ENCODE results near the gene RBM10. TPM values are rescaled to one million over a fixed set of nuclear protein-coding genes. Genes with fewer than 3 reads are reported as not detected.

The RBM10 gene
- total RNA-seq, 4 donors from 2014 or later: 24.3 to 27.0 (median 25.4) TPM

DNA sequence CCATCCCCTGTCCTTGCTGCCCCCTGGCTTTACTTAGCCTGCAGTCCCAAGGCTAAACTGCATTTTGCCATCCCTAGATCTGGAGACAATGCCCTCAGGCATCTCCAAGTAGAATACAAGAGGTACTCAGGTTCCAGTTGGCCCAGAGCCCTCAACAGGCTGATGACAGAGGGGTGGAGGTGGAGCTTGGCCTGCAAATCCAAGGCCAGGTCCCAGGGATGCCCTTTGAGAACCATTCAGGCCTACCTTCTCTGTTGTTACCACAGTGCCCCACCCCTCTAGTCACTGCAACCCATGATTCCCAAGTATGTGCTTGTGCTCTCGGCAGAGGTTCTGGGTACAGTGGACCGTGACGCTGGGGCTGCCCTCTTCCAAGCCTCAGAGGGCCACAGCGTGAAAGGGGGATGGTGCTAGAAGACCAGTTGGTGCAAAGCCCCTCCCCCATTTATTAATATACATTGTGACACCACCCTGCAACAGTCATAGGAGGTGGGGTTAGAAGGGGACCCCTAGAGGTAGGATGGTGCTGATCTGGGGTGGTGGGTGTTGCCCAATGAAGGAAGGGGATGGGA lies 42.2 kb downstream of the RBM10 start:
- no peak for DNase-seq (ENCODE audit: low spot score)

DNA sequence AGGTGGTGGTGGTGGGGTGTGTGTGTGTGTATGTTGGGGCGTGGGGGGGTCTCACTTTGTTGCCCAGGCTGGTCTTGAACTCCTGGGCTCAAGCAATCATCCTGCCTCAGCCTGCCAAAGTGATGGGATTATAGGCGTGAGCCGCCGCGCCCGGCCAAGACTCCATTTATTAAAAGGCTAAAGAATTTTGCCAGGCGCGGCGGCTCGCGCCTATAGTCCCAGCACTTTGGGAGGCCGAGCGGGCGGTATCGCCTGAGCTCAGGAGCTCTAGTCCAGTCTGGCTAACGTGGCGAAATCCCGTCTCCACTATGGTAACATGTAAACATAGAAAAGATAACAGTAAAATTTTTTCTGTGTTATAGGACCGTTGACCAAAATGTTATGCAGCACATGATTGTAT lies 44.9 kb downstream of the RBM10 start:
- DNase-seq (ENCODE audit: low spot score) (no peak), ATAC-seq (ENCODE audit: low FRiP score) (no peak)
- TF ChIP-seq, protein P1, sequence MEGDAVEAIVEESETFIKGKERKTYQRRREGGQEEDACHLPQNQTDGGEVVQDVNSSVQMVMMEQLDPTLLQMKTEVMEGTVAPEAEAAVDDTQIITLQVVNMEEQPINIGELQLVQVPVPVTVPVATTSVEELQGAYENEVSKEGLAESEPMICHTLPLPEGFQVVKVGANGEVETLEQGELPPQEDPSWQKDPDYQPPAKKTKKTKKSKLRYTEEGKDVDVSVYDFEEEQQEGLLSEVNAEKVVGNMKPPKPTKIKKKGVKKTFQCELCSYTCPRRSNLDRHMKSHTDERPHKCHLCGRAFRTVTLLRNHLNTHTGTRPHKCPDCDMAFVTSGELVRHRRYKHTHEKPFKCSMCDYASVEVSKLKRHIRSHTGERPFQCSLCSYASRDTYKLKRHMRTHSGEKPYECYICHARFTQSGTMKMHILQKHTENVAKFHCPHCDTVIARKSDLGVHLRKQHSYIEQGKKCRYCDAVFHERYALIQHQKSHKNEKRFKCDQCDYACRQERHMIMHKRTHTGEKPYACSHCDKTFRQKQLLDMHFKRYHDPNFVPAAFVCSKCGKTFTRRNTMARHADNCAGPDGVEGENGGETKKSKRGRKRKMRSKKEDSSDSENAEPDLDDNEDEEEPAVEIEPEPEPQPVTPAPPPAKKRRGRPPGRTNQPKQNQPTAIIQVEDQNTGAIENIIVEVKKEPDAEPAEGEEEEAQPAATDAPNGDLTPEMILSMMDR (IDR thresholded peaks at IDR 0.05): no peak

More for the DNA sequence above, 42.2 kb downstream of the RBM10 start:
- ATAC-seq (ENCODE audit: low FRiP score): no peak
- TF ChIP-seq, protein P1 (IDR thresholded peaks at IDR 0.05): no peak

DNA sequence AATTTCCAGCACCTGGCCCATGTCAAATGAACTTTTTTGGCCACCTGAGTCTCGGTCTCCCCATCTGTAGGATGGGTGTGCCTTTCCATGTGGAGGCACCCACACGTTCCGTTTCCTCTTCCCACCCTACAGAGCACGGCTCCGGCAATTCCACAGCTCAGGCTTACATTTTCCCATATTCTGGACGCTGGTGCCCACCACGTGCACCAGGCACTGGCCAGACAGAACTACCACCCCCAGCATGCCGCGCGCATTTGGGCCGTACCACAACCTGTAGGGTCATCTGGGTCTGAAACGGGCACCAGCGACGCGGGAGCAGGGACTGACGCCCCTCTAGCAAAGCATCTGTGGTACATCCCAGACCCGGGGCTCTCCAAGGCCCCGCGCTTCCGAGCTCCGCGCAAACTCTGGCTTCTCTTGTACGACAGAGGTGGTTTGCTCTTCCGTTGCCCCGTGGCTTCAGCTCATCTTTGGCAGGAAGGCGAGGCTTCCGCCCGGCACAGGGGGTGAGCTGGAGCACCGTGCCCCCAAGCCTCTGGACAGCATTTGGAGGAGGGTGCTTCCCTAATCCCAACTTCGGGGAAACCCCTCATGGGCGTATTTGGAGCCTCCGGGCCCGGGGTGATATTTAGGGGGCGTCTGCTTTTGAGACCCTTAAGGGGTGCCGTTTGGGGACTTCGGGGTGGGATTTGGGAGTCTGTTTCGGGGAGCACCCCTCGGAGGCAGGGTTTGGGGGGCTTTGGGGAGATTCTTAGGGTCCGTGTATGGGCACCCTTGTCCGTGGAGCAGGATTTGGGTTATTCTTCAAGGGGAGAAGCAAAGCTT lies 45.6 kb downstream of the RBM10 start:
- DNase-seq (ENCODE audit: low spot score) (peak; percentile 37), ATAC-seq (ENCODE audit: low FRiP score) (peak; percentile 78)
- TF ChIP-seq, protein P1 (IDR thresholded peaks at IDR 0.05): no peak

DNA sequence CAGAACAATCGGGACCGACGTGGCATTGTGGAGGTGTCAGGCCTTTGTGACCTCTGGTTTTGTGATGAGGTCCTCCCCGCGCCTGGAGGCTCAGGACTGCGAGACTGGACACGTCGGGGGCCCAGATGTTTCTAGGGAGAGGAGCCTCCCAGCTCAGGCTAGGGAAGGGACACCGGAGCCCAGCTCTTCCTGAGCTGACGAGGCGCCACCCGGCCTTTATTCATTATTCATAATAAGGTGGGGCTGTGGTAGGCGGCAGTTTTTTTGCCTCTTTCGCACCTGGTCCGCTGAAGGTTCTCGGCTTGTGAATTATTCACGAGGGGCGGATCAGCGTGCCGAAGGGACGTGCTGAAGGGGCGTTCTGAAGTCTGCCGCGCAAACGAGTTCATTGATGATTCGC lies 46.3 kb downstream of the RBM10 start:
- TF ChIP-seq, protein P1 (IDR thresholded peaks at IDR 0.05): no peak
- DNase-seq (ENCODE audit: low spot score) (no peak), ATAC-seq (ENCODE audit: low FRiP score) (no peak)

DNA sequence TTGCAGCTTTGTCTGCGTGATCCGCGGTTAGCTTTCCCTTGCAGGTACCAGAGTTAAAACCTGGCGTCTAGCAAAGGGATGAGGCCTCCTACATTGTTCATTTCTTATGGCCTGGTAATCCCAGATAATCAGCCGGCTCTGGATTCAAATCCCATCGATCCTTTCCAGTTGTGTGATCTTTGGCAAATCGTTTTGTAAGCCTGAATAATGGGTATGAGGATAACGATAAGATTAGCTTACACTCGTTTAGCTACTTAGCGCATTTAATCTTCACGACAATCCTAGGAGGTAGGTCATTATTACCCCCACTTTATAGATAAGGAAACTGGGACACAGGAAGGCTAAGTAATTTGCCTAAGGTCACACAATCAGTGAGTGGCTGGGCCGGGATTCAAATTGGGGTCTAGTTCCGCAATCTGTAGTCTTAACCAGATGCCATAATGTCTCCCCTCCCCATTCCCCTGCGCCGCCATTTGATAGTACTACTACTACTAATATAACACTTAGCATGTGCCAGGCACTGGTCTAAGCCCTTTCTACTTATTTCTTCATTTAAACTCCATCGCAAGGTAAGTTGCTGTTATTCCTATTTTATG lies 46.9 kb downstream of the RBM10 start:
- ATAC-seq (ENCODE audit: low FRiP score): no peak
- TF ChIP-seq, protein P1 (IDR thresholded peaks at IDR 0.05): no peak
- no peak for DNase-seq (ENCODE audit: low spot score)

DNA sequence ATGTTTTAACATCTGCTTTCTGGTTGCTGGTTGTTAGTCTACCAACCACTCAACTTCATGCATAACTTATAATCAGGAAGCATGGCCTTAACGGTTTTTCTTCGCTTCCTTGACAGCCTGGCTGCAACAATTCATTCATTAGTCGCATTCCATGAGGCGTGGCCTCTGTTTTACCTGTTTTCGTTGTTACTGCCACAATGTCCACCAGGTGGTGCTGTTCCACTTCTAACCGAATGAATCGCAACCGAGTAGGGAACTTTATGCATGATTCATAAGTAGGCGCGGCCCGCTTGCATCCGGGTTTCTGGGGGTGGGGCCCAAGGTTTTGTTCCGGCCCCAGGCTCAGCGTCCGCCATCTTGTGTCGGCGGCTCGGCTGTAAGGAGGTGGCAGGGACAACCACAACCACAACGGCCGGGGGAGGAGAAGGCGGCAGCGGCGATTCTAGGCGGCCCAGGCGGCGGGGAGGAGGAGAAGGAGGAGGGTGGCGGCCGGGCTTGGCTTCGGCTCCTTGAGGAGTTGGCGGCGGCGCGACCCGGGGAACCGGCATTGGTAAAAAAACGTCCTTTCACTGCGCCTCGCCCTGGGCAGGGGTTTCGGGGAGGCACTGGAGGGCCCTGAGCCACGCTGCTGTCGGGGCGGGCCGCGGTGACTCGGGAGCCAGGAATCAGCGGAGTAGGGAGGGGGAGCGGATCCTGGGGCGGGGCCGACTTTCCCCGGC lies 48.6 kb downstream of the RBM10 start, which contains the start of gene UBA1:
Gene UBA1 (plus strand): TSS at position 355 of the 719 bp plus-strand sequence. CDS start 4,974 bp downstream, outside the sequence.
- peak; percentile 91 for ATAC-seq (ENCODE audit: low FRiP score)
- TF ChIP-seq, protein P1 (IDR thresholded peaks at IDR 0.05): peak in 1 of 3 donors; percentile 61
- DNase-seq (ENCODE audit: low spot score): peak; percentile 98

Measured in omental fat pad (tissue), 4 donors.